Globus pallidus (tissue), 1 donor: ENCODE results near the gene TECPR1.

ENCODE experiments used
- DNase-seq: peaks from one replicate; pipeline ENCODE4 v3.0.0-alpha.2; 2015; ENCODE audit warnings: low spot score

The TECPR1 gene

DNA sequence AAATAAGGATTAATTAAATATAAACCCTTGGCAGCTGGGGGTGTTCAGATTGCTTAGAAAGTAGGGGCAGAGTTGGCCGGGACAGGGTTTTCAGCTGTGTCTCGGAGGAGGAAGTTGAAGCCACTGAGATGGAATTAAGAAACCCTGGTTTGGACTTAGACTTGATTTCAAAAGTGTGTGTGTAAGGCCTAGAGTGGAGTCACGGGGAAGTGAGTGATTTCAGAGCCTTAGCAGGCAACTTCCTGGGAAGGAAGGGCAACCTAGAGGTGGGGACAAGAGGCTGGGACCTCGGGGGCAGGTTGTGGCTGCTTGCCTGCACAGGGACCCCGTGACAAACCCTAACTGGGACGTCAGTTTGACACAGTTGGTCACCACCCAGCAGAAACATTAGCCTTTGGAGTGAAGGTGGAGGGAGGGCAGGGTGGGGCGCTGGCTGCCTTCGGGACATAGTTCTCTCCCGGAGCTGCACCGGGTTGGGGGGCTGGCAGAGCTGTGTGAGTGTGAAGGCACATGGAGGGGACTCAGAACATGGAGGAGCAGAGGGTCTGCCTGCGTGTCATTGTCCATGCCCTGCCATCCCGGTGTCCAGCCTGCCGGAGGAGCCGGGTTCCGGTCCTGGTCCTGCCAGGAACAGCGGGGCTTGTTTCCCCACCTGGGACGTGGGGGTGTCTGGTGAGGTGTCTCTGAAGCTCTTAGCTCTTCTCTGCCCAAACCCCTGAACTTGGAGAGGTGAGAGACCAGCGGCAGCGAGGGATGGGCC lies 31.3 kb upstream of the TECPR1 start:
- peak; percentile 53 for DNase-seq

- DNase-seq: no peak
These were observed 30.7 kb upstream of the TECPR1 start for GRCh38 chr7:98282703-98283102.

- DNase-seq: peak; percentile 54
These were observed 29.9 kb upstream of the TECPR1 start for GRCh38 chr7:98281757-98282606.

DNA sequence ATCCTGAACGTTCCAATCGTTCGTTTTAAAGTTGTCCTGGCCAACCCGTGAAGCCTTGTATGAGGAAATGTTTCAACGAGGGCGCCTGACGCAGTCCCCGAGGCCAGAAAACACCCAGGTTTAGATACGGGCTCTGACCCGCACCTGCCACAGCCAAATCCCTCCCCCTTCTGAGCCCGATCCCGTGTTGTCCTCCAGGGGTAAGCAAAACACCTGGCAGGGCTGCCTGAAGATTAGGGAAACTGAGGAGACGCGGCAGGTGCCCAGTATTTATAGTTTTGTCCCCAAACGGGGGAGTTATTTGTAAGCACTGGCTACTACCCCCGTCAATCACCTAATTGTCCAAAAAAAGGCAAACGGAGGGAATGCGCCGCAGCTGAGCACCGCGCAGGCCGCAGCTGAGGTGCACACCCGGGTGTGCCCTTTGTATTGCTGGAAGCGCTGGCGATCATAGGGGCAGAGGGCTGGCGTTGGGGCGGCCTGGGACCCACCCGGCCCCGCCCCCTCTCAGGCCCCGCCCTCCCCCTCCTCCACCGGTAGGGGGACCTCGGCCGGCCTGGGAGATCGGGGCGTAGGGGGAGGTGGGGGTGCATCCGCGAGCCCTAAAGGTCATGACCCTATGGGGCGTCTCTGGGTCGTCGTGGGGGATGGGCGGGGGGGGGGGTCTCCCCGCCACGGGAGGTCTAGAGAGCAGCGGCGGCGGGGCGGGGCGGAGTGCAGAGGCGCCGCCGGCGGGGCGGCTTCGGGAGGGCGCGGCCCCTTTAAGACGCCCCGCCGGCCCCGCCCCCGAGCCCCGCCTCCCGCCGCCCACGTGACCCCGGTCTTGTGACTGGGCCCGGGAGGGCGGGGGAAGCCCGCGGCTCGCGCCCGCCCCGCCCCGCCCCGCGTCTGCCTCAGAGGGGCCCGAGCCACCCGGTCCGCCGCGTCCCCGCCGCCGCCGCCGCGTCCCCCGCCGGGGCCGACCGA lies 29.0 kb upstream of the TECPR1 start, which contains the start of gene BRI3:
TSS of gene BRI3 (plus strand) at position 896 of the 966 bp plus-strand sequence. CDS start 110 bp downstream, outside the sequence.
- DNase-seq: peak; percentile 89

GRCh38 chr7:98280296-98280695 lies 28.3 kb upstream of the TECPR1 start:
- DNase-seq: no peak

DNA sequence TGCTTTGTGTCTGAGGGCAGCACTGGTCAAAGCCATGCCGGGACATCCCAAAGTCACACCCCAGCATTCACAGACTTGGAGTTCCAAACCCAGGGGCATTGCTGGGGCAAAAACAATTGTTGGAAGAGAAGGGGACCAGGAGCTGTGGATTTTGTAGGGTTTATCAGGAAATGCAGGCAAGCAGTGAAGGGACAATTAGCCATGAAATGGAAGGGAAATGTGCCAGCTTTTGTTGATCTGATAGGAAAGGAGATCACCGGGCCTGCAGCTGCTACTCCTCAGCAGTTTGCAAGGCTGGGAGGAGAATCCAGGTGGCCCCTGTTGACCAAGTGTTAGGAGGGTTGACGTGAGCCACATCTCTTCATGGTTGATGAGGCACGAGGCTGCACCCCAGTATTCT lies 26.9 kb upstream of the TECPR1 start:
- no peak for DNase-seq

DNA sequence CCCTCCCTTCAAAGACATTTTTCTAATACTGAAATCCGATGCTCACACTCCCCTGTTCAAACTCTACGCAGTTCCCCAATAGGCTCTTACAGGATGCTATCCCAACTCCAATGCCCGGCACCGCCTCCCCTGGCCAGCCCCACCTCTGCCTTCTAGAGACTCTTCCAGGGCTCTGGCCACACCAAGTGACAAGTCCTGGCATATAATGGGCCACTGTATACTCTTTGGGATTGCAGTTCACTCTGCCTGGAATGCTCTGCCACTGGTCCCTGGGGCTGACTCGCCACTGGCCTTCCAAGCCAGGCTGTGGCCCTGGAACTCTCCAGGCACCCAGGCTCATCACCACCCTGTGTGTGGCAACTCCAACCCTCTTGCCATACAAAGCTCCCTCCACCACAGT lies 26.4 kb upstream of the TECPR1 start:
- no peak for DNase-seq

DNA sequence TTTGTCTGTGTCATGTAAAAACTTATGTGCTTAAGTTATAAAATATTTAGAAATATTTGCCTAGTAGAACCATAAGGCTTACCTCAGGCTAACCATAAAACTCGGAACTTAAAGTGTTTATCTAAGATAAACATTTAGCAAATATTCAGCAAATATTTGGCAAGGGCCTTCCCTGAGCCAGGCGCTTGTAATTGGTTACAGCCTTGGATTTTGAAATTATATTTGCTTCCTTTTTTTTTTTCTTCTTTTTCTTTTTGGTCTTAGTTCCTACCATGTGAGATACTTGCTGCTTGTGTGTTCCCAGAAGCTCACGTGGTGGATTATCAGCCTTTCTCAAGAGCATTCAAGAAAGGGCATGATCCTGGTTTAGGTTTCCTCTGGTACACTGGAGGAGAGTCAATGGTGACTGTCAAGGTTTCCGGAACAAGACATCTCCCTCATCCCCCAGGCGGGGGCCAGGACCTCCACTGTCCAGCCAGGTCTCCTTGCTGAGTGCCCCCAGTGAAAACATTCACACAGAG lies 24.3 kb upstream of the TECPR1 start:
- no peak for DNase-seq

GRCh38 chr7:98267303-98267702 lies 15.3 kb upstream of the TECPR1 start:
- DNase-seq: no peak

- no peak for DNase-seq
These were observed 14.8 kb upstream of the TECPR1 start for GRCh38 chr7:98266840-98267239.

- no peak for DNase-seq
These were observed 13.8 kb upstream of the TECPR1 start for GRCh38 chr7:98265841-98266271.

- DNase-seq: no peak
These were observed 5.7 kb upstream of the TECPR1 start for GRCh38 chr7:98257701-98258100.

DNA sequence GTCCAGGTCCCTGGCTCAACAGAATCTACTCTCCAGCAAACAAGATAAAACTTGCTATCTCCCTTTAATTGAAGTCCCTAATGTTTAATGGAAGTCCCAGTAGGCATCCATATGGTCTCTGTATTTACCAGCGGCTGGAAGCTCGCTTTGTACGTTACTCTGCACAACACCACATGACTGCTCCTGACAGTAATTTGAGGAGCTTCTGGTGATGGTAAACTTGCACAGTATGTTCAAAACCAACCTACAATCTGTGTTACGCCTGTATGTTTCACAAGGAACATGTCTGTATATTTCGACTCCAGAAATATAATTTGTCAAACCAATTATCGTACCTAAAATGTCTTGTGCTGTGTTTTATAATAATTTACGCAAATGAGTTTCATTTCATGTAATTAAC lies 4.4 kb upstream of the TECPR1 start:
- no peak for DNase-seq

- DNase-seq: no peak
These were observed 3.0 kb upstream of the TECPR1 start for GRCh38 chr7:98254951-98255610.

- DNase-seq: no peak
These were observed 2.5 kb upstream of the TECPR1 start for GRCh38 chr7:98254516-98254915.

DNA sequence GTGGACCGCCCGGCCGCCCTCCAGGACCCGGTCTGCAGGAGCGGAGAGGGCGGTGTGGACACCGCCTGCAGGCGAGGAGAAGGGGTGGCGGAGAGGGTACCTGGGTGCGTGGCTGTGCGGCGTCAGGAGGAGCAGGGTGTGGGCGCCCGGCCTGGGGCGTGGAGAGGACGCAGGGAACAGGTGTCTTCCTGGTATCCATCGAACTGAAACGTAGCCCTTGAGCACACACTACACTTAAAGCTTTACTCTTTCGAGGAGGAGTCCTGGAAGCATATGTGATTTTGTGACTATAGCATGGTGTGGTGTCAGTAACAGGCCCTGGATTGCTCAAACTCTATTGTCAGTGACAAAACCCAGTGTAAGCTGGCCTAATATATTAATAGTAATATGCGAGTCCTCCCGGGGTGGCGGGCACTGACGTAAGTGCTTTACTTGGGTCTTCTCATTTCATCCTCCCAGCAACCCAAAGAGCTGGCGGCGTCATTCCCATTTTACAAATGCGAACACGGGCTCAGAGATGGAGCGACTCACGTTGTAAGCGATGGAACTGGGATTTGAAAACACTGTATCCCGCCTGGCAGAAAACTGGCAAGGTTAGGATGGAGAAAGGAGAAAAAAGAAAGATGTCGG lies 508 bp upstream of the TECPR1 start:
- no peak for DNase-seq

GRCh38 chr7:98251231-98251600 lies 816 bp downstream of the TECPR1 start:
- no peak for DNase-seq

GRCh38 chr7:98250789-98251188 lies 1.2 kb downstream of the TECPR1 start:
- DNase-seq: no peak

DNA sequence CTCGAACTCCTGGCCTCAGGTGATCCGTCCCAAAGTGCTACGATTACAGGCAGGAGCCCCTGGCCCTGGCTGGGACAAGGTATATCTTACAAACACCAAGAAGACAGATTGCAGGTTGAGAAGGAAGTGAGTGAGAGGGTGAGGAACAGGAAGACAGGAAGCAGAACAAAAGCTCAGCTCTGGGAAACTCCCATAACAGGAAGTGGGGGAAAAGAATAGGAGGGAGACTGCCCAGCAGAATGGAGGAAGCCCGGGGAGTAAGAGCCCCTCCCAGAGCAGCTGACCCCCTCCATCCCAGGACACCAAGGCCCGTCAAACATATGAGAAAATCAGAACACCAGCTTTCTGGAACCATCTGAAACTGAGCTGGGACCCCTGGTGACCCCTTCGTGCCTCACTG lies 2.9 kb downstream of the TECPR1 start:
- DNase-seq: no peak

DNA sequence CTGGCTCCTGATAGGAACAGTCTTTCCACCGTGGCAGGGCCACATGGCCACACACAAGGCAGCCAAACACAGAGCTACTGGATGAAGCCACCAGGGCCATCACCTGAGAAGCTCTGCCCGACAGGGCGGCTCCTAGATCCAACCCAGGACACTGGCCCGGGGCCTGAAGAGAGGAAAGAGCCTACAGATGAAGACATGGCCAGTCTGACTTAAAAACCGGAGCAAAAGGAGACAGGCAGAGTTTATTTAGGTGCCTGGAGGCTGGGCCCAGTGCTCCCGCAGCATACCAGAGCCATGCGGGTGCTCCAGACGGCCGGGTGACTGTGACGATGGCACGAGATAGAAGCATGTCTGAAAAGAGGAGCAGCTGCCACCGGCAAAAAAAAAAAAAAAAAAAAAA lies 3.9 kb downstream of the TECPR1 start:
- no peak for DNase-seq

GRCh38 chr7:98244871-98245270 lies 7.2 kb downstream of the TECPR1 start:
- no peak for DNase-seq
